H1 (cell line): ENCODE data around the gene ENPP6.

Source experiments
- EZH2 ChIP-seq: fragments of 200-600 bp; sonication (generic); IDR thresholded peaks from 2 replicates; pipeline ENCODE4 v1.7.1; 2012; ENCODE audit warnings: low read depth, mild to moderate bottlenecking, moderate library complexity, low read length, inconsistent platforms; ENCODE audit not compliant: severe bottlenecking
- KDM1A ChIP-seq: fragments of 200-600, 300-600 bp; sonication (generic); IDR thresholded peaks from 2 replicates; pipeline ENCODE4 v1.7.1; 2016; ENCODE audit warnings: mild to moderate bottlenecking, low read length, borderline replicate concordance
- TBP ChIP-seq: IDR thresholded peaks from 2 replicates; pipeline ENCODE4 v1.6.1; 2011; ENCODE audit warnings: low read depth, low read length, improper control_type of control experiment
- TF ChIP-seq, protein P1 (sequence below), 3 experiments: IDR thresholded peaks; 1 replicate in 2 of 3; 2 replicates in 1 of 3; pipeline versions ENCODE4 v1.5.1 to v1.6.1; 2011; ENCODE audit warnings: low read length in 3 of 3, mild to moderate bottlenecking in 3 of 3, inconsistent platforms in 2 of 3, low read depth in 1 of 3, moderate library complexity in 1 of 3; ENCODE audit not compliant: insufficient read depth in 1 of 3; ENCODE audit errors: control extremely low read depth in 1 of 3

DNA sequence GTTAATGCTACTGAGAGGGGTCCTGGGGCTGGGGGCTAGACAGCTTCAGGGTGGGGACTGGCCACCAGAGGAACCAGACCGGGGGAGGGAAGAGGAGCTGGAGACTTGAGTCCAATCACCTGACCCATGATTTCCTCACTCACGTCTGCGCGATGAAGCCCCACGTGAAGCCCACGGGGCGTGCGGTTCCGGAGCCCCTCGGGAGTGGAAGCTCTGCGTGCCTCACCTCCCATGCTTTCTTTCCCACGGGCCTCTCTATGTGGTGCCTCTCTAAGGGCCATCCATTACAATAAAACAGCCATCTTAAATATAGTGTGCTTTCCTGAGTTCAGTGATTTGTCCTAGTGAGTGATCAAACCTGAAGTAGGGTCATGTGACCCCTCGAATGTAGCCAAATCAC lies 119.9 kb downstream of the ENPP6 start:
- TF ChIP-seq, protein P1, sequence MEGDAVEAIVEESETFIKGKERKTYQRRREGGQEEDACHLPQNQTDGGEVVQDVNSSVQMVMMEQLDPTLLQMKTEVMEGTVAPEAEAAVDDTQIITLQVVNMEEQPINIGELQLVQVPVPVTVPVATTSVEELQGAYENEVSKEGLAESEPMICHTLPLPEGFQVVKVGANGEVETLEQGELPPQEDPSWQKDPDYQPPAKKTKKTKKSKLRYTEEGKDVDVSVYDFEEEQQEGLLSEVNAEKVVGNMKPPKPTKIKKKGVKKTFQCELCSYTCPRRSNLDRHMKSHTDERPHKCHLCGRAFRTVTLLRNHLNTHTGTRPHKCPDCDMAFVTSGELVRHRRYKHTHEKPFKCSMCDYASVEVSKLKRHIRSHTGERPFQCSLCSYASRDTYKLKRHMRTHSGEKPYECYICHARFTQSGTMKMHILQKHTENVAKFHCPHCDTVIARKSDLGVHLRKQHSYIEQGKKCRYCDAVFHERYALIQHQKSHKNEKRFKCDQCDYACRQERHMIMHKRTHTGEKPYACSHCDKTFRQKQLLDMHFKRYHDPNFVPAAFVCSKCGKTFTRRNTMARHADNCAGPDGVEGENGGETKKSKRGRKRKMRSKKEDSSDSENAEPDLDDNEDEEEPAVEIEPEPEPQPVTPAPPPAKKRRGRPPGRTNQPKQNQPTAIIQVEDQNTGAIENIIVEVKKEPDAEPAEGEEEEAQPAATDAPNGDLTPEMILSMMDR (IDR thresholded peaks at IDR 0.05; ENCODE audit: control extremely low read depth in 1 of 3, insufficient read depth in 1 of 3, low read depth in 1 of 3, low read length in 3 of 3), result no peak
- no peak for TF ChIP-seq EZH2
- TF ChIP-seq TBP, result no peak
- no peak for TF ChIP-seq KDM1A
